OCI-LY3 (cell line): ENCODE measurements around the gene ATG4B.

Source experiments
- H2AFZ ChIP-seq: fragments of 200-600, 300-600 bp; shearing (Covaris generic); 2 replicates; pipeline ENCODE4 v1.6.0; 2014; ENCODE audit warnings: antibody characterized with exemption, low read depth, low read length
- H3K27ac ChIP-seq: fragments of 200-600, 300-600 bp; sonication (generic); 2 replicates; pipeline ENCODE4 v1.5.1; 2014; ENCODE audit warnings: mild to moderate bottlenecking, low read length, moderate library complexity, mixed read lengths
- H3K27me3 ChIP-seq: fragments of 200-600, 300-600 bp; sonication (generic); 2 replicates; pipeline ENCODE4 v1.6.1; 2014; ENCODE audit warnings: low read depth, low read length, mixed read lengths
- H3K36me3 ChIP-seq: fragments of 200-600, 300-600 bp; sonication (generic); replicated peaks from 2 replicates; pipeline ENCODE3; 2014; ENCODE audit warnings: low read depth, low read length, mixed read lengths
- H3K4me1 ChIP-seq: fragments of 300-600, 200-600 bp; sonication (generic); 2 replicates; pipeline ENCODE4 v1.6.1; 2014; ENCODE audit warnings: low read length, mixed read lengths
- H3K4me2 ChIP-seq: fragments of 200-600, 300-600 bp; sonication (generic); 2 replicates; pipeline ENCODE4 v1.6.1; 2014; ENCODE audit warnings: low read length, mixed read lengths
- H3K4me3 ChIP-seq: fragments of 300-600, 200-600 bp; sonication (generic); 2 replicates; pipeline ENCODE4 v1.5.1; 2014; ENCODE audit warnings: antibody characterized with exemption, mild to moderate bottlenecking, low read length, moderate library complexity
- H3K79me2 ChIP-seq: fragments of 300-600, 200-600 bp; shearing (Covaris generic); 2 replicates; pipeline ENCODE4 v1.6.1; 2014; ENCODE audit warnings: mild to moderate bottlenecking, low read length, mixed read lengths
- H3K9ac ChIP-seq: fragments of 300-600, 200-600 bp; shearing (Covaris generic); 2 replicates; pipeline ENCODE4 v1.6.0; 2014; ENCODE audit warnings: mild to moderate bottlenecking, low read length, moderate library complexity
- H3K9me3 ChIP-seq: fragments of 200-600, 300-600 bp; shearing (Covaris generic); 2 replicates; pipeline ENCODE4 v1.6.1; 2014; ENCODE audit warnings: low read length, mixed read lengths; ENCODE audit not compliant: insufficient read depth
- H4K20me1 ChIP-seq: fragments of 200-600, 300-600 bp; sonication (generic); 2 replicates; pipeline ENCODE4 v1.6.1; 2016; ENCODE audit warnings: low read length, mixed read lengths; ENCODE audit not compliant: insufficient read depth
- EZH2phosphoT487 ChIP-seq: fragments of 200-600 bp; shearing (Covaris generic); IDR thresholded peaks from 2 replicates; pipeline ENCODE4 v1.6.1; 2018; ENCODE audit warnings: antibody characterized with exemption, mixed run types, low read depth
- TF ChIP-seq, protein P1 (sequence below): fragments of 200-600, 300-600 bp; sonication (generic); IDR thresholded peaks from 2 replicates; pipeline ENCODE4 v1.5.1; 2014; ENCODE audit warnings: antibody characterized with exemption, low read length, low read depth

The ATG4B gene

DNA sequence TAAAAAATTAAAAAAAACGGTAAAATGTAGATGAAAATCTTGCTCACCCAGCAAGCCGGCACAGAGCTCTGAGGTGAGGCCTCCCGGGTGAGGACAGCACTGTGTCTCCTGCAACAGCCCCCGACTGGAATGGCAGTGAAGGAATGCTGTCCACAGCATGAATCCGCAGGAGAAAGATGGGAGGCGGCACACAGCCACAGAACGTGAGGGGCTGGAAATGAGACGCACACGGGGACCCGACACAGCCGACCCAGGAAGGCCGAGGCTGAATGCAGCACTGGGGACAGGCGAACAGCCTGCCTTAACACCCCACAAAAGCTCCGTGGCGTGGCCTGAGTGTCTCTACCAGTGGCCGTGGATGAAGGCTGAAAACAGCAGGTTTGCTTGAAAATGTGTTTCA lies 44.2 kb upstream of the ATG4B start:
- H3K9ac ChIP-seq, result no peak overlapping the region
- no peaks in the 10 kb centered on the region for H3K79me2 ChIP-seq
- H3K4me2 ChIP-seq, result no peak overlapping the region
- H3K9me3 ChIP-seq, result no peaks in the 10 kb centered on the region
- H3K4me1 ChIP-seq, result no peaks in the 10 kb centered on the region
- H3K27me3 ChIP-seq, result no peaks in the 10 kb centered on the region
- no peak overlapping the region for H3K4me3 ChIP-seq
- H3K36me3 ChIP-seq, result peaks cover 4% of the 10 kb centered on the region
- no peaks in the 10 kb centered on the region for H4K20me1 ChIP-seq
- no peak overlapping the region for H3K27ac ChIP-seq
- TF ChIP-seq EZH2phosphoT487, result no peak
- TF ChIP-seq, protein P1, sequence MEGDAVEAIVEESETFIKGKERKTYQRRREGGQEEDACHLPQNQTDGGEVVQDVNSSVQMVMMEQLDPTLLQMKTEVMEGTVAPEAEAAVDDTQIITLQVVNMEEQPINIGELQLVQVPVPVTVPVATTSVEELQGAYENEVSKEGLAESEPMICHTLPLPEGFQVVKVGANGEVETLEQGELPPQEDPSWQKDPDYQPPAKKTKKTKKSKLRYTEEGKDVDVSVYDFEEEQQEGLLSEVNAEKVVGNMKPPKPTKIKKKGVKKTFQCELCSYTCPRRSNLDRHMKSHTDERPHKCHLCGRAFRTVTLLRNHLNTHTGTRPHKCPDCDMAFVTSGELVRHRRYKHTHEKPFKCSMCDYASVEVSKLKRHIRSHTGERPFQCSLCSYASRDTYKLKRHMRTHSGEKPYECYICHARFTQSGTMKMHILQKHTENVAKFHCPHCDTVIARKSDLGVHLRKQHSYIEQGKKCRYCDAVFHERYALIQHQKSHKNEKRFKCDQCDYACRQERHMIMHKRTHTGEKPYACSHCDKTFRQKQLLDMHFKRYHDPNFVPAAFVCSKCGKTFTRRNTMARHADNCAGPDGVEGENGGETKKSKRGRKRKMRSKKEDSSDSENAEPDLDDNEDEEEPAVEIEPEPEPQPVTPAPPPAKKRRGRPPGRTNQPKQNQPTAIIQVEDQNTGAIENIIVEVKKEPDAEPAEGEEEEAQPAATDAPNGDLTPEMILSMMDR, result no peak
- H2AFZ ChIP-seq, result no peak overlapping the region

DNA sequence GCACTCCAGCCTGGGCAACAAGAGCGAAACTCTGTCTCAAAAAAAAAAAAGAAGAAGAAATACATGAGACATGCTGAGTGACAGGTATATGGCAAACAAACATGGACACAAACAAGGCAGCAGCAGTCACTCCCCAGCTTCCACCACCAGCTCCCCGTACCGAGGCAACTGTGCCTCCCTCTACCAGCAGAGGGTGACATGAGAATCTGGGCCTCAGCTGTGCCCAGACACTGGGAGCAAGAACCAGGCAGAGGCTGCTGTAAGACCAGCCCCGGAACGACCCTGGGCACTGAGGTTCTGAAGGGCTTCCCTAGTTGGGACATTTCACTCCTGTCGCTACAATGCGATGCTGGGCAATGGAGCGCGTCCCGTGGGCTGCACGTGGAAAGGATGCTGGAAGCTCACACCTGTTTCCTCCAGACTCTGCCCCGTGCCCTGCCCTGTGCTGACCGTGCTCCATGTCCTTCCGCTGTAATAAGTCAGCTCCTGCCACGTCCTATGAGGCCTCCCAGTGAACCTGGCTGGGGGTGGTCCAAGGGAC lies 41.8 kb upstream of the ATG4B start:
- Histone ChIP-seq H2AFZ (no peak overlapping the region), H3K4me2 (no peak overlapping the region), H3K27me3 (no peaks in the 10 kb centered on the region), H3K4me3 (no peak overlapping the region), H3K9me3 (no peaks in the 10 kb centered on the region), H3K9ac (no peak overlapping the region), H4K20me1 (no peaks in the 10 kb centered on the region), H3K27ac (no peak overlapping the region), H3K79me2 (no peaks in the 10 kb centered on the region), H3K36me3 (no peaks in the 10 kb centered on the region), H3K4me1 (no peaks in the 10 kb centered on the region)
- no peak for TF ChIP-seq EZH2phosphoT487

DNA sequence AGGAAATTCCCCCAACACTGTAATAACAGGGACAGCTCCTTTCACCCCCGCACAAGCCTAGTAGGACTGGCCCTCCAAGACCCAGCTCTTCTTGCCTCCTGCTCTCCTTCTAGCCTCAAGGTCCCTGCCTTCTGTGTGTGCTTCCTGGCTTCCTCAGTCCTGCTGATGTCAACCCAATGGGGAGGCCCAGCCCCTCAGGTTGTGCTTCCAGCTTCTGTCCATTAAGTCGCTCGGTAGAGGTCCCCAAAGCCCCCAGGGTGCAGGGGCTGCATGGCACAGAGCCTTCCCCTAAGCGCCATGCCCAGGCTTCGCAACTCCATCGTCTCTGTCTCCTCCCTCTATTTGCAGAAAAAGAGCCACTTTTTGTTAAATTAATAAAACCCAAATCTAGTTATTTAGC lies 39.9 kb upstream of the ATG4B start:
- H3K27me3 ChIP-seq, result no peaks in the 10 kb centered on the region
- H3K79me2 ChIP-seq, result no peaks in the 10 kb centered on the region
- H3K9me3 ChIP-seq, result no peaks in the 10 kb centered on the region
- H3K4me3 ChIP-seq, result no peak overlapping the region
- no peak overlapping the region for H3K9ac ChIP-seq
- H3K27ac ChIP-seq, result no peak overlapping the region
- H2AFZ ChIP-seq, result no peak overlapping the region
- H3K4me2 ChIP-seq, result no peak overlapping the region
- TF ChIP-seq, protein P1, result no peak
- TF ChIP-seq EZH2phosphoT487, result no peak
- no peaks in the 10 kb centered on the region for H4K20me1 ChIP-seq
- no peaks in the 10 kb centered on the region for H3K4me1 ChIP-seq
- H3K36me3 ChIP-seq, result no peaks in the 10 kb centered on the region

DNA sequence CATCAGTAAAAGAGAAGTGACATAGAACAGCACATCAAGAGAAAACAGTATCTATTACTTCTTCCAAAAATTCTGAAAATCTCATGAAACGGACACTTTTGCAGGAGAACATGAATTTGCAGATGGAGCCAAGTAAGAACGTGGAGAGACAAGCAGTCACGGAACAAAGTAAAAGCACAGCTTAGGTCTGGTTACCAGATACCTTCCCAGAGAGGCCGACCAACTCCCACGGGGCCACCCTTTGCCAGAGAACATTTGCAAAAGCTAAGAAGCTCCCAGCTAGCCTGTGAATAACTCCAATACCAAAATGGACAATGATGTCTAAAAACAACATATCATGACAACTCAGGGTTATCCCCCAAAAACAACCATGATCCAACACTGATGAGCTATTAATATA lies 39.4 kb upstream of the ATG4B start:
- Histone ChIP-seq H3K36me3 (no peaks in the 10 kb centered on the region), H3K79me2 (no peaks in the 10 kb centered on the region), H2AFZ (no peak overlapping the region), H3K9me3 (no peaks in the 10 kb centered on the region), H3K4me2 (no peak overlapping the region), H3K4me1 (no peaks in the 10 kb centered on the region), H4K20me1 (no peaks in the 10 kb centered on the region), H3K27ac (no peak overlapping the region), H3K27me3 (no peaks in the 10 kb centered on the region), H3K4me3 (no peak overlapping the region), H3K9ac (no peak overlapping the region)
- TF ChIP-seq, protein P1, result no peak
- no peak for TF ChIP-seq EZH2phosphoT487

DNA sequence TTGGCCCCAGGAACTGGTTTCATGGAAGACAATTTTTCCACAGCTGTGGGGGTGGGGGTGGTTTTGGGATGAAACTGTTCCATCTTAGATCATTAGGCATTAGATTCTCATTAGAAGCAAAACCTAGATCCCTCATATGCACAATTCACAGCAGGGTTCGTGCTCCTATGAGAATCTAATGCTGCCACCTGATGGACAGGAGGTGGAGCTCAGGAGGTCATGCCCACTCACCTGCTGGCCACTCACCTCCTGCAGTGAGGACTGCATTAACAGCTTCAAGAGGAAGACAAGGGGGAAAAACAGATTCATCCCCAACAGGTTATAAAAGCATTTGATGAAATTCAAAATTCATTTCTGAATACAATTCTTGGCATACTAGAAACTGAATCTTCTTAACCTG lies 39.0 kb upstream of the ATG4B start:
- Histone ChIP-seq H4K20me1 (no peaks in the 10 kb centered on the region), H3K36me3 (no peaks in the 10 kb centered on the region), H3K4me1 (no peaks in the 10 kb centered on the region), H3K4me3 (no peak overlapping the region), H3K4me2 (no peak overlapping the region), H3K79me2 (no peaks in the 10 kb centered on the region), H3K9me3 (no peaks in the 10 kb centered on the region), H2AFZ (no peak overlapping the region), H3K9ac (no peak overlapping the region), H3K27me3 (no peaks in the 10 kb centered on the region), H3K27ac (no peak overlapping the region)
- TF ChIP-seq, protein P1, result peak; percentile 36
- no peak for TF ChIP-seq EZH2phosphoT487
